HepG2 (cell line): ENCODE results near the gene SSU72. TPM values are rescaled to one million over a fixed set of nuclear protein-coding genes. Genes with fewer than 3 reads are reported as not detected.
A peak's percentile ranks its signal among the peaks of the same experiment; 100 is the strongest.

Experiments
- DNMT1 ChIP-seq: sonication (generic); formaldehyde crosslinking; IDR thresholded peaks from 2 replicates; pipeline ENCODE4 v1.5.1; 2020; ENCODE audit warnings: mild to moderate bottlenecking, missing genetic modification reagents
- ESRRA ChIP-seq: sonication (generic); formaldehyde crosslinking; IDR thresholded peaks from 2 replicates; pipeline ENCODE4 v1.5.1; 2020; ENCODE audit warnings: mild to moderate bottlenecking, low read depth, missing genetic modification reagents
- KDM5A ChIP-seq: fragments of 200-600 bp; sonication (generic); IDR thresholded peaks from 2 replicates; pipeline ENCODE4 v1.7.0; 2018; ENCODE audit warnings: antibody characterized with exemption, mild to moderate bottlenecking, low read length, borderline replicate concordance
- MAZ ChIP-seq, 2 experiments: sonication (generic) in 1 of 2; formaldehyde crosslinking in 1 of 2; IDR thresholded peaks; 2 replicates each; pipeline versions ENCODE4 v1.5.0 to v1.6.1; 2012 to 2020; ENCODE audit warnings: low read depth in 2 of 2, mild to moderate bottlenecking in 2 of 2, borderline replicate concordance in 1 of 2, improper control_type of control experiment in 1 of 2, low read length in 1 of 2, missing genetic modification reagents in 1 of 2, moderate library complexity in 1 of 2
- PHF5A ChIP-seq: IDR thresholded peaks from one replicate; pipeline ENCODE4 v1.6.1; 2018; ENCODE audit warnings: low read depth, missing genetic modification reagents; ENCODE audit not compliant: unreplicated experiment
- SKI ChIP-seq: fragments of 450-650 bp; IDR thresholded peaks from one replicate; pipeline ENCODE4 v1.6.1; 2018; ENCODE audit warnings: mild to moderate bottlenecking; ENCODE audit not compliant: partially characterized antibody
- SMAD1 ChIP-seq: sonication (generic); formaldehyde crosslinking; IDR thresholded peaks from 2 replicates; pipeline ENCODE4 v1.4.0; 2020; ENCODE audit warnings: missing genetic modification reagents, low read depth, mild to moderate bottlenecking, borderline replicate concordance
- SRF ChIP-seq: IDR thresholded peaks from 2 replicates; pipeline ENCODE4 v1.6.1; 2011; ENCODE audit warnings: mild to moderate bottlenecking, low read depth, low read length, moderate library complexity
- ZKSCAN5 ChIP-seq: sonication (generic); formaldehyde crosslinking; IDR thresholded peaks from 2 replicates; pipeline ENCODE4 v1.5.1; 2020; ENCODE audit warnings: mild to moderate bottlenecking, missing genetic modification reagents
- ZKSCAN8 ChIP-seq: IDR thresholded peaks from 2 replicates; pipeline ENCODE4 v1.6.1; 2016; ENCODE audit warnings: borderline replicate concordance, missing genetic modification reagents, missing compliant biosample characterization
- ZNF263 ChIP-seq: sonication (generic); formaldehyde crosslinking; IDR thresholded peaks from 2 replicates; pipeline ENCODE4 v1.4.0; 2020; ENCODE audit warnings: missing genetic modification reagents
- ZNF331 ChIP-seq: sonication (generic); formaldehyde crosslinking; IDR thresholded peaks from 2 replicates; pipeline ENCODE4 v1.4.0; 2020; ENCODE audit warnings: missing genetic modification reagents
- ZNF333 ChIP-seq: sonication (generic); formaldehyde crosslinking; IDR thresholded peaks from 2 replicates; pipeline ENCODE4 v1.4.0; 2020; ENCODE audit warnings: mild to moderate bottlenecking, missing genetic modification reagents, borderline replicate concordance
- ZNF460 ChIP-seq: sonication (generic); formaldehyde crosslinking; IDR thresholded peaks from 2 replicates; pipeline ENCODE4 v1.5.1; 2020; ENCODE audit warnings: missing genetic modification reagents, mild to moderate bottlenecking, borderline replicate concordance
- ZNF501 ChIP-seq: sonication (generic); formaldehyde crosslinking; IDR thresholded peaks from 2 replicates; pipeline ENCODE4 v1.5.1; 2020; ENCODE audit warnings: mild to moderate bottlenecking, moderate library complexity, missing genetic modification reagents
- ZNF83 ChIP-seq: sonication (generic); formaldehyde crosslinking; IDR thresholded peaks from 2 replicates; pipeline ENCODE4 v1.4.0; 2020; ENCODE audit warnings: missing genetic modification reagents, mild to moderate bottlenecking, borderline replicate concordance
- ZSCAN12 ChIP-seq: sonication (generic); formaldehyde crosslinking; IDR thresholded peaks from 2 replicates; pipeline ENCODE4 v1.9.0; 2021; ENCODE audit warnings: mild to moderate bottlenecking, missing genetic modification reagents
- polyA plus RNA-seq, 8 experiments: library from polyadenylated mRNA; depleted of rRNA in 3 of 8; stranded (reverse) in 7 of 8; unstranded in 1 of 8; fragments of >200 nt; fragmentation: Illumina TruSeq in 4 of 8; extraction: Trizol in 4 of 8; gene quantifications; 2 replicates each; pipeline versions ENCODE4 v1.2.1 to v1.2.3, GENCODE V29; 2011 to 2016; ENCODE audit warnings: low read depth in 4 of 8, missing spikeins in 1 of 8, mixed read lengths in 1 of 8; ENCODE audit not compliant: insufficient read depth in 1 of 8
- total RNA-seq, 5 experiments: library from RNA; depleted of rRNA; stranded (reverse); fragments of >200 nt; fragmentation: Illumina TruSeq; extraction: Trizol; gene quantifications; 2 replicates each; pipeline ENCODE4 v1.2.3, GENCODE V29; 2016; ENCODE audit warnings: low read depth in 1 of 5
- TF ChIP-seq, protein P1 (sequence below): IDR thresholded peaks from 2 replicates; pipeline ENCODE4 v1.6.1; 2016; ENCODE audit warnings: low read depth, control low read depth
- TF ChIP-seq, protein P2 (sequence below): sonication (generic); formaldehyde crosslinking; IDR thresholded peaks from 2 replicates; pipeline ENCODE4 v1.8.0; 2023; ENCODE audit warnings: mild to moderate bottlenecking, missing genetic modification reagents
- TF ChIP-seq, protein P3 (sequence below): sonication (generic); formaldehyde crosslinking; IDR thresholded peaks from 2 replicates; pipeline ENCODE4 v1.5.0; 2020; ENCODE audit warnings: mild to moderate bottlenecking, missing genetic modification reagents, borderline replicate concordance
- TF ChIP-seq, protein P4 (sequence below): sonication (generic); formaldehyde crosslinking; IDR thresholded peaks from 2 replicates; pipeline ENCODE4 v1.4.0; 2020; ENCODE audit warnings: mild to moderate bottlenecking, missing genetic modification reagents

SSU72 gene
- total and polyA plus RNA-seq, 2 of the 13 experiments (the other 11 are each of a cell fraction or from before 2014, with no cell fraction given): 42.8 to 67.1 TPM

DNA sequence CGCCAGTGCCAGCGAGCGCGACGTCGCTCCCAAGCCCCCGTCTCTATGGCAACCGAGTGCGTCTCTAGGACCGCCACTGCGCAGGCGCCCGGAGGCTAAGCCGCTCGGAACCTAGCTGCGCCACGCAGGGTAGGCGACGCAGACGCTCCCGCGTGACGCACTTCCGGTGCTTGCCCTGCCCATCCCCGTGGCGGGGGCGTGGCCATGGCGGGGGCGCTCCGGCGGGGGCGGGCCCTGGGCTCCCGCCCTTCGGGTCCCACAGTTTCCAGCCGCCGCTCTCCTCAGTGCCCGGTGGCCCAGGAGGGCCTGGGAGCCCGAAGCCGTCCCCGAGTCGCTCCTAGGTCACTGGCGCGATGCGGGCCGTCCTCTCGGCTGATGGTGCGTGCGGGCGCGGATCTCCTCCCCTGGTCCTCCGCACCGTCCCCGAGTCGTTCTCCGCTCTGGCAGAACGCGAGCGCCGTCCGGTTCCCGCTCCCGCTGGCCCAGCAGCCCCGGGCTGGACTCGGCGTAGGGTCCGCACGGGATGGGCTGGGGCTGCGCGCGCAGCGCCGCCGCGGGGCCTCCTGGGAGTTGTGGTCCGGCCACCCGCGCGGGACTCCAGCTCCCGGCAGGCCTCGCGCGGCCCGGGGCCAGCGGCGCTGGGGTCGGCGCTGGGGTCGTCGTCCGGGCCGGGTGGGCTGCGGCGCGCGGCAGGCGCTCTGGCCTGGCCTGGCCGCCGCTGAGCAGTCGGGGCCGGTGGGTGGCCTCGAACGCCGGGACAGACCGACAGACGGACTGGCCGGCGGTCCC, 40.8 kb upstream of the SSU72 start, which contains the start of gene MIB2 (continued):
- peak; percentile 46; the same call in 1 of the 2 replicates for TF ChIP-seq SMAD1 (CRISPR knock-in tag)
- no peak; the same call in none of the 2 replicates for TF ChIP-seq ESRRA
- no peak for TF ChIP-seq ZKSCAN8 (CRISPR knock-in tag)
- TF ChIP-seq, protein P1, sequence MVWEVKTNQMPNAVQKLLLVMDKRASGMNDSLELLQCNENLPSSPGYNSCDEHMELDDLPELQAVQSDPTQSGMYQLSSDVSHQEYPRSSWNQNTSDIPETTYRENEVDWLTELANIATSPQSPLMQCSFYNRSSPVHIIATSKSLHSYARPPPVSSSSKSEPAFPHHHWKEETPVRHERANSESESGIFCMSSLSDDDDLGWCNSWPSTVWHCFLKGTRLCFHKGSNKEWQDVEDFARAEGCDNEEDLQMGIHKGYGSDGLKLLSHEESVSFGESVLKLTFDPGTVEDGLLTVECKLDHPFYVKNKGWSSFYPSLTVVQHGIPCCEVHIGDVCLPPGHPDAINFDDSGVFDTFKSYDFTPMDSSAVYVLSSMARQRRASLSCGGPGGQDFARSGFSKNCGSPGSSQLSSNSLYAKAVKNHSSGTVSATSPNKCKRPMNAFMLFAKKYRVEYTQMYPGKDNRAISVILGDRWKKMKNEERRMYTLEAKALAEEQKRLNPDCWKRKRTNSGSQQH (CRISPR knock-in tag): no peak; the same call in 1 of the 2 replicates
- TF ChIP-seq ZNF263 (CRISPR knock-in tag): no peak
- peak; percentile 73; the same call in 1 of the 2 replicates for TF ChIP-seq DNMT1
- TF ChIP-seq, protein P2, sequence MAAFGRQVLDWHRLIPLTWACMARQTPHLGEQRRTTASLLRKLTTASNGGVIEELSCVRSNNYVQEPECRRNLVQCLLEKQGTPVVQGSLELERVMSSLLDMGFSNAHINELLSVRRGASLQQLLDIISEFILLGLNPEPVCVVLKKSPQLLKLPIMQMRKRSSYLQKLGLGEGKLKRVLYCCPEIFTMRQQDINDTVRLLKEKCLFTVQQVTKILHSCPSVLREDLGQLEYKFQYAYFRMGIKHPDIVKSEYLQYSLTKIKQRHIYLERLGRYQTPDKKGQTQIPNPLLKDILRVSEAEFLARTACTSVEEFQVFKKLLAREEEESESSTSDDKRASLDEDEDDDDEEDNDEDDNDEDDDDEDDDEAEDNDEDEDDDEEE (CRISPR knock-in tag): no peak
- no peak for TF ChIP-seq SKI
- peak; percentile 71; the same call in 1 of the 2 replicates for TF ChIP-seq ZNF83 (CRISPR knock-in tag)
- TF ChIP-seq PHF5A (CRISPR knock-in tag): no peak
- TF ChIP-seq, protein P3, sequence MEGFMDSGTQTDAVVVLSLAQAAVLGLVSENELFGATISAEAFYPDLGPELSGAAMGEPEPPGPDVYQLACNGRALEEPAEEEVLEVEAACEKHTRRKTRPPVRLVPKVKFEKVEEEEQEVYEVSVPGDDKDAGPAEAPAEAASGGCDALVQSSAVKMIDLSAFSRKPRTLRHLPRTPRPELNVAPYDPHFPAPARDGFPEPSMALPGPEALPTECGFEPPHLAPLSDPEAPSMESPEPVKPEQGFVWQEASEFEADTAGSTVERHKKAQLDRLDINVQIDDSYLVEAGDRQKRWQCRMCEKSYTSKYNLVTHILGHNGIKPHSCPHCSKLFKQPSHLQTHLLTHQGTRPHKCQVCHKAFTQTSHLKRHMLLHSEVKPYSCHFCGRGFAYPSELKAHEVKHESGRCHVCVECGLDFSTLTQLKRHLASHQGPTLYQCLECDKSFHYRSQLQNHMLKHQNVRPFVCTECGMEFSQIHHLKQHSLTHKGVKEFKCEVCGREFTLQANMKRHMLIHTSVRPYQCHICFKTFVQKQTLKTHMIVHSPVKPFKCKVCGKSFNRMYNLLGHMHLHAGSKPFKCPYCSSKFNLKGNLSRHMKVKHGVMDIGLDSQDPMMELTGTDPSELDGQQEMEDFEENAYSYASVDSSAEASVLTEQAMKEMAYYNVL (CRISPR knock-in tag): no peak; the same call in 1 of the 2 replicates
- TF ChIP-seq ZNF331: peak; percentile 53; the same call in 1 of the 2 replicates
- TF ChIP-seq, protein P4, sequence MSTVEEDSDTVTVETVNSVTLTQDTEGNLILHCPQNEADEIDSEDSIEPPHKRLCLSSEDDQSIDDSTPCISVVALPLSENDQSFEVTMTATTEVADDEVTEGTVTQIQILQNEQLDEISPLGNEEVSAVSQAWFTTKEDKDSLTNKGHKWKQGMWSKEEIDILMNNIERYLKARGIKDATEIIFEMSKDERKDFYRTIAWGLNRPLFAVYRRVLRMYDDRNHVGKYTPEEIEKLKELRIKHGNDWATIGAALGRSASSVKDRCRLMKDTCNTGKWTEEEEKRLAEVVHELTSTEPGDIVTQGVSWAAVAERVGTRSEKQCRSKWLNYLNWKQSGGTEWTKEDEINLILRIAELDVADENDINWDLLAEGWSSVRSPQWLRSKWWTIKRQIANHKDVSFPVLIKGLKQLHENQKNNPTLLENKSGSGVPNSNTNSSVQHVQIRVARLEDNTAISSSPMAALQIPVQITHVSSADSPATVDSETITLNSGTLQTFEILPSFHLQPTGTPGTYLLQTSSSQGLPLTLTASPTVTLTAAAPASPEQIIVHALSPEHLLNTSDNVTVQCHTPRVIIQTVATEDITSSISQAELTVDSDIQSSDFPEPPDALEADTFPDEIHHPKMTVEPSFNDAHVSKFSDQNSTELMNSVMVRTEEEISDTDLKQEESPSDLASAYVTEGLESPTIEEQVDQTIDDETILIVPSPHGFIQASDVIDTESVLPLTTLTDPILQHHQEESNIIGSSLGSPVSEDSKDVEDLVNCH (CRISPR knock-in tag): 0 out of 2 replicates have a peak, but pooled peaks have one; percentile 83
- TF ChIP-seq KDM5A: peak; percentile 33; the same call in 1 of the 2 replicates
- TF ChIP-seq ZNF333 (CRISPR knock-in tag): peak; percentile 67; the same call in 1 of the 2 replicates
- peak; percentile 68 for TF ChIP-seq ZNF501 (CRISPR knock-in tag)
- TF ChIP-seq SRF: peak; percentile 59
- TF ChIP-seq ZSCAN12 (CRISPR knock-in tag): no peak; the same call in 1 of the 2 replicates
- TF ChIP-seq MAZ (IDR thresholded peaks at IDR 0.05; ENCODE audit: borderline replicate concordance, low read depth, low read length): peak; percentile 79; the same call in 1 of the 2 replicates
- TF ChIP-seq MAZ (CRISPR knock-in tag; IDR thresholded peaks at IDR 0.05; ENCODE audit: low read depth): peak; percentile 87; the same call in 1 of the 2 replicates
- no peak for TF ChIP-seq ZNF460
- TF ChIP-seq ZKSCAN5: no peak
